Type B pancreatic cell (in vitro differentiated cells): Measurements from ENCODE around the gene KRTAP4-16. TPM values are rescaled to one million over a fixed set of nuclear protein-coding genes. Genes with fewer than 3 reads are reported as not detected.
"Not testable (repeated sequence)": the region's sequence is repeated elsewhere in the genome, so short reads cannot be mapped to it uniquely, and the experiment has no call there.

Source experiments
- DNase-seq: peaks from one replicate; pipeline ENCODE4 v3.0.0; 2021; ENCODE audit warnings: mixed read lengths; ENCODE audit not compliant: unreplicated experiment; ENCODE audit errors: extremely low spot score
- H3K27ac Mint-ChIP-seq: 2 replicates; pipeline ENCODE4 v1.8.0; 2021; ENCODE audit warnings: mild to moderate bottlenecking, mixed read lengths
- H3K27me3 Mint-ChIP-seq: 2 replicates; pipeline ENCODE4 v1.8.0; 2021; ENCODE audit warnings: mixed read lengths
- H3K36me3 Mint-ChIP-seq: 2 replicates; pipeline ENCODE4 v1.8.0; 2021; ENCODE audit warnings: mixed read lengths
- H3K4me1 Mint-ChIP-seq: one replicate; pipeline ENCODE4 v1.8.0; 2021; ENCODE audit warnings: mixed read lengths; ENCODE audit not compliant: unreplicated experiment
- H3K4me3 Mint-ChIP-seq: 2 replicates; pipeline ENCODE4 v1.8.0; 2021; ENCODE audit warnings: mild to moderate bottlenecking, mixed read lengths
- H3K9me3 Mint-ChIP-seq: 2 replicates; pipeline ENCODE4 v1.8.0; 2021; ENCODE audit warnings: mixed read lengths
- total RNA-seq: library from RNA; stranded (reverse); gene quantifications from 2 replicates; pipeline ENCODE4 v1.2.1, GENCODE V29; 2021; ENCODE audit warnings: low replicate concordance
- TF ChIP-seq, protein P1 (sequence below): fragments of 200-600 bp; sonication (generic); conservative IDR thresholded peaks from 2 replicates; pipeline ENCODE4 v1.5.0; 2021; ENCODE audit warnings: antibody characterized with exemption, mild to moderate bottlenecking

The KRTAP4-16 gene
- total RNA-seq, 1 donor from 2014 or later: not detected

DNA sequence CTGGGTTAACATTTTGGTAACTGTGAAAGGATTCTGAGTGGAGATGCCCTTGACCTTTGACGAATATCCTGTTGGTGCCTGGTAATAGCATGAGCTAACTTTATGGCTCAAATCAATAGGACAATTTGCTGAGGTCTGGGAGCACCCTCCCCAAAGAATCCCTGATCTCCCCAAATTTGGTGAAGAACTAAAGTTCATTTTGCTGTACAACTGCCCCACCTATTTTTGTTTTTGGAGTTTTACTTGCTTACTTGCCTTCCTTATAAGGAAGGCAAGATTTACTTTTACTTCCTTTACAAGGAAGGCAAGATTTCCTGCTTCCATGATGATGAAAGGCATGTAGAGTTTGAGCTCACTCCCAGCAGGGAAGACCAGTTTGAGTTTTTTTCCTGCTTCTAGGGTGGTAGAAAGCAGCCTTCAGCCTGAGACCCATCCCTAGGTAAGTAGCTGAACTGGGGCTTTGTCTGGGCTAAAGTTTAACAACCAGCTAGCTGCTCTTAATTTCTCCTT is 6.0 kb upstream of the KRTAP4-16 start:
- Mint-ChIP-seq H3K9me3 (peaks cover 6% of the 10 kb centered on the region), H3K27ac (peak overlapping the region; percentile 24), H3K36me3 (no peaks in the 10 kb centered on the region), H3K27me3 (no peaks in the 10 kb centered on the region), H3K4me3 (peak overlapping the region; percentile 24), H3K4me1 (peaks cover 4% of the 10 kb centered on the region)
- TF ChIP-seq, protein P1, sequence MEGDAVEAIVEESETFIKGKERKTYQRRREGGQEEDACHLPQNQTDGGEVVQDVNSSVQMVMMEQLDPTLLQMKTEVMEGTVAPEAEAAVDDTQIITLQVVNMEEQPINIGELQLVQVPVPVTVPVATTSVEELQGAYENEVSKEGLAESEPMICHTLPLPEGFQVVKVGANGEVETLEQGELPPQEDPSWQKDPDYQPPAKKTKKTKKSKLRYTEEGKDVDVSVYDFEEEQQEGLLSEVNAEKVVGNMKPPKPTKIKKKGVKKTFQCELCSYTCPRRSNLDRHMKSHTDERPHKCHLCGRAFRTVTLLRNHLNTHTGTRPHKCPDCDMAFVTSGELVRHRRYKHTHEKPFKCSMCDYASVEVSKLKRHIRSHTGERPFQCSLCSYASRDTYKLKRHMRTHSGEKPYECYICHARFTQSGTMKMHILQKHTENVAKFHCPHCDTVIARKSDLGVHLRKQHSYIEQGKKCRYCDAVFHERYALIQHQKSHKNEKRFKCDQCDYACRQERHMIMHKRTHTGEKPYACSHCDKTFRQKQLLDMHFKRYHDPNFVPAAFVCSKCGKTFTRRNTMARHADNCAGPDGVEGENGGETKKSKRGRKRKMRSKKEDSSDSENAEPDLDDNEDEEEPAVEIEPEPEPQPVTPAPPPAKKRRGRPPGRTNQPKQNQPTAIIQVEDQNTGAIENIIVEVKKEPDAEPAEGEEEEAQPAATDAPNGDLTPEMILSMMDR: no peak
- no peak for DNase-seq

DNA sequence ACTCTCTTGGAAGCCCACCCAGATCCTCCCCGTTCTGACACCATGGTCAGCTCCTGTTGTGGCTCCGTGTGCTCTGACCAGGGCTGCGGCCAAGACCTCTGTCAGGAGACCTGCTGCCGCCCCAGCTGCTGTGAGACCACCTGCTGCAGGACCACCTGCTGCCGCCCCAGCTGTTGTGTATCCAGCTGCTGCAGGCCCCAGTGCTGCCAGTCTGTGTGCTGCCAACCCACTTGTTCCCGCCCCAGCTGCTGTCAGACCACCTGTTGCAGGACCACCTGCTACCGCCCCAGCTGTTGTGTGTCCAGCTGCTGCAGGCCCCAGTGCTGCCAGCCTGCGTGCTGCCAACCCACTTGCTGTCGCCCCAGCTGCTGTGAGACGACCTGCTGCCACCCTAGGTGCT is 3.3 kb upstream of the KRTAP4-16 start, which contains the start of gene KRTAP4-9:
TSS of gene KRTAP4-9 (plus strand) at position 43 of the 400 bp plus-strand sequence. CDS start at position 43, 0 bp downstream.
- not testable (repeated sequence) for H3K27me3 Mint-ChIP-seq, DNase-seq, H3K27ac Mint-ChIP-seq, H3K9me3 Mint-ChIP-seq, H3K36me3 Mint-ChIP-seq, H3K4me3 Mint-ChIP-seq, H3K4me1 Mint-ChIP-seq

GRCh38 chr17:41104386-41105038 is 2.5 kb upstream of the KRTAP4-16 start:
- peaks cover 12% of the 10 kb centered on the region for H3K9me3 Mint-ChIP-seq
- H3K4me1 Mint-ChIP-seq: peaks cover 14% of the 10 kb centered on the region
- DNase-seq, H3K36me3 Mint-ChIP-seq, H3K4me3 Mint-ChIP-seq, H3K27ac Mint-ChIP-seq, H3K27me3 Mint-ChIP-seq: not testable (repeated sequence)

DNA sequence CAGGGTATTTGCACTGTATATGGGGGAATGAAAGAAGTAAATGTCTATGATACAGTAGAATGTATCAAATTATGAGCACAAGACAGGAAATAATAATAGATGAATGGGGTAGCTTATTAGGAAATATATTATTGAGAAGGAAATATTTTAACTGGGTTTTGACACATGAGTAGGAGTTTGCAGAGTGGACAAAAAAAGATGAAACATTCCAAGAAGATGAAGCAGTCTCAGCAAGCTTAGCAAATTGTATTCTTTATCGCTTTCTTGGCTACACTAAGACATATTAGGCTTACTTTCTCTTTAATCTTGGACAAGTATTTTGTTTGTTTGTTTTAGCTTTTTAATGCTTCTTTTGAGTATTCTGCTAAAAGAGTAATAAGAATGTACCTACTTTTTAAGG is 1.9 kb upstream of the KRTAP4-16 start:
- Mint-ChIP-seq H3K4me3 (no peak overlapping the region), H3K4me1 (peaks cover 14% of the 10 kb centered on the region), H3K27ac (no peak overlapping the region), H3K27me3 (no peaks in the 10 kb centered on the region), H3K9me3 (peaks cover 10% of the 10 kb centered on the region), H3K36me3 (peaks cover 5% of the 10 kb centered on the region)
- TF ChIP-seq, protein P1: no peak
- DNase-seq: no peak

GRCh38 chr17:41099682-41100480 is 2.1 kb downstream of the KRTAP4-16 start:
- not testable (repeated sequence) for DNase-seq, H3K36me3 Mint-ChIP-seq, H3K27me3 Mint-ChIP-seq, H3K9me3 Mint-ChIP-seq
- H3K4me3 Mint-ChIP-seq: peak overlapping the region; percentile 46
- H3K27ac Mint-ChIP-seq: peak overlapping the region; percentile 79
- peaks cover 13% of the 10 kb centered on the region for H3K4me1 Mint-ChIP-seq

GRCh38 chr17:41098481-41098880 is 3.5 kb downstream of the KRTAP4-16 start:
- no peak overlapping the region for H3K27ac Mint-ChIP-seq
- H3K4me1 Mint-ChIP-seq: peaks cover 10% of the 10 kb centered on the region
- H3K36me3 Mint-ChIP-seq: peaks cover 5% of the 10 kb centered on the region
- TF ChIP-seq, protein P1: no peak
- H3K4me3 Mint-ChIP-seq: no peak overlapping the region
- no peaks in the 10 kb centered on the region for H3K27me3 Mint-ChIP-seq
- H3K9me3 Mint-ChIP-seq: peaks cover 6% of the 10 kb centered on the region
- no peak for DNase-seq

GRCh38 chr17:41098042-41098441 is 4.0 kb downstream of the KRTAP4-16 start, which contains the start of gene KRTAP4-8:
KRTAP4-8 (minus strand) TSS chr17:41098142; CDS start chr17:41098084, 58 bp downstream.
- DNase-seq: no peak
- TF ChIP-seq, protein P1: no peak
- Mint-ChIP-seq H3K4me1 (peaks cover 10% of the 10 kb centered on the region), H3K27me3 (no peaks in the 10 kb centered on the region), H3K36me3 (peaks cover 5% of the 10 kb centered on the region), H3K27ac (no peak within 1 kb of the TSS), H3K4me3 (no peak within 1 kb of the TSS), H3K9me3 (peaks cover 6% of the 10 kb centered on the region)
